DMS153 treated with DMSO at 0.1 percent for 48 hours (cell line): ENCODE measurements around the gene RNASEH2B.

Source experiments
- DNase-seq: peaks from one replicate; lab custom pipeline; 2025; ENCODE audit not compliant: unreplicated experiment; lab: John Stamatoyannopoulos, UW

RNASEH2B gene

GRCh38 chr13:50934735-50935435 lies 25.3 kb downstream of the RNASEH2B start:
- no peak for DNase-seq

GRCh38 chr13:50936679-50937078 lies 27.1 kb downstream of the RNASEH2B start:
- no peak for DNase-seq

DNA sequence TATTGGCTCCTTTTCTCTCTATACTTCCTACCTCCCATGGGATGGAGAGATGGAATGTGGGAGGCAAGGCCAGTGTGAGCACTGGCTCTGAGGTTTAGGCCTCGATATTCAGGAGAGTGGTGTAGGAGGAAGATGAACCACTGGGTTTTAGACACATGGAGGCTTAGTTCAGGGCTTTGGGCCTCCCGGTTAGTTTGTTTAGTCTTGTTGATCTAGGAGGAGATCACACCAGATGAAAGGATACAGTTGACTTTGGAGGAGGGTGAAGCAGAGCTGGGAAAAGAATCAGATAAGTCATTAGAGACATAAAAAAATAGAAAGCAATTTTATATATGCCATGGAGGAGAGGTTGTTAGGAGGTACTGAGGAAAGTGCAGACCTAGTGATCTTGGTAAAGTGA lies 30.9 kb downstream of the RNASEH2B start:
- no peak for DNase-seq

GRCh38 chr13:50941146-50941545 lies 31.6 kb downstream of the RNASEH2B start:
- DNase-seq = no peak

DNA sequence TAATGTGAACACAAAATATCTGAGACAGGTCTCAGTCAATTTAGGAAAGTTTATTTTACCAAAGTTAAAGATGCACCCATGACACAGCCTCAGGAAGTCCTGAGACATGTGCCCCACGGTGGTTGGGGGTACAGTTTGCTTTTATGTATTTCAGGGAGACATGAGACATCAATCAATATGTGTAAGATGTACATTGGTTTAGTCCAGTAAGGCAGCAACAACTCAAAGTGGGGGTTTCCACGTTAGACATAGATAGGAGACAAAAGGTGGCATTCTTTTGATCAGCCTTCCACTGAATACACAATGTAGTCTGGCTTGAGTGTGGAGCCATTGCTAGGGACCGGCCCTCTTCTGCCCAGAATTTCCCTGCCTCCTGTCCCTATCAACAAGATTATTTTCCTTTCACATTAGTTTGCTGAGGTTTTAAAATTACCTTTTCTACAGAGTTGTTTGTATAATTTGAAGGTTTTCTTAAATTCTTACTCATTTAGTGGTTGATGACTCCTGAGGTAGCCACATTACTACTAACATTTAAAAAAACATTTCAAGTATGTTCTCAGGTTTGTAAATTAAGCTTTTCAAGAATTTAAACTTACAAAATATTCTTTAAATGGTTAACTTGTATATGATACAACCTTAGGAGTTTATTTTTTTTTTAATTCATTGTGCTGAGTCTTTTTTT lies 33.2 kb downstream of the RNASEH2B start:
- no peak for DNase-seq

GRCh38 chr13:50945669-50946068 lies 36.1 kb downstream of the RNASEH2B start:
- DNase-seq = no peak

DNA sequence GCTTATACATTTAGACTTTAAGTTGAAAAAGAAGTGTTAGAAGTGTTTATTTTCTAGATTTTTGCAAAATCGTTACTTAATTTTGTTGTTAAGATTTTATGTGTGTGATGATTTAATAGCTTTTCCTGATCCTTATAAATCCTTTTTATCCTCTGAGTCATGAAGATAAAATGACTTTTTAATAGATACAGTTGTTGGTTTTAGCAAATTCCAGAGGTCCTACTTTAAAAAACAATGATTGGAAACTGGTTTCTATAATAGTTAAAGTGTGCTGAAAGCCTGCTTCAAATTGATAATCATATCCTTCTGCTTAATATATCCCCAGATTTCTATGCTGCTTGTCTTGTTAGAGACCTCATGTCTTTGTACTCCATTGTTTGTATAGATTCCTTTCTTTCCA lies 39.0 kb downstream of the RNASEH2B start:
- DNase-seq = no peak

DNA sequence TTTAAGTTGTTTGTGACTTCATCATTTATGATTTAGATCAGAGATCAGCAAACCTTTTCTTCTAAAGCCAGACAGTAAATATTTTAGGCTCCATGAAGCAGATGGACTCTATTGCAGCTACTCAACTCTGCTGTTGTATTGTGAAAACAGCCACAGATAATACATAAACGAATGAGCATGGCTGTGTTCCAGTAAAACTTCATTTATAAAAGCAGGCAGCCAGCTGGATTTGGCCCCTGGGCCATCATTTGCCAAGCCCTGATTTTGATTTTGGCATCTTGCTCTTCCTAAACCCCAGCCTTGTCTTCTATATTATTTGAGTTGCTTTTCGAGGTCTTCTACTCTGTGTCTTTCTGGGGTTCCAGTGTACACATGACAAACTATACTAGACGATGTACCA lies 41.3 kb downstream of the RNASEH2B start:
- no peak for DNase-seq

- DNase-seq = no peak
These were observed 41.8 kb downstream of the RNASEH2B start for GRCh38 chr13:50951366-50951765.

- DNase-seq = no peak
These were observed 45.6 kb downstream of the RNASEH2B start for GRCh38 chr13:50955241-50955640.

DNA sequence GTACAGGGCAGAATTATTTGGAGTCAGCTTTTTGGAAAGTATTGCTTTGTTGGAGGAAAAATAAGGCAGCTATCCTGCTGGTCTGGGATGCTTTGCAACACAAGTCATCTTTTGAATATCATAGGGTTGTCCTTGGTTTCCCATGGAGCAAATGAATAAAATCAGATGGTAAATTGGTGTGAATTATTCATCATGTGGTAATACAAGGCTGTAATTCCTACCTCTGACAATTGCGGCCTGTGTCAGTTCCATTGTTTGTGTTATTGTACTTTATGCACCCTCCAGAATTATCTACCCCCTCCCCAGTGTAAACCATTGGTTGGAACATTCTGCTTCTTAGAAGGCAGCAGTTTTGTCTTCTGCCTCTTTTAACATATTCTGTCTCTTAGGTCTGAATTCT lies 46.2 kb downstream of the RNASEH2B start:
- DNase-seq = no peak

DNA sequence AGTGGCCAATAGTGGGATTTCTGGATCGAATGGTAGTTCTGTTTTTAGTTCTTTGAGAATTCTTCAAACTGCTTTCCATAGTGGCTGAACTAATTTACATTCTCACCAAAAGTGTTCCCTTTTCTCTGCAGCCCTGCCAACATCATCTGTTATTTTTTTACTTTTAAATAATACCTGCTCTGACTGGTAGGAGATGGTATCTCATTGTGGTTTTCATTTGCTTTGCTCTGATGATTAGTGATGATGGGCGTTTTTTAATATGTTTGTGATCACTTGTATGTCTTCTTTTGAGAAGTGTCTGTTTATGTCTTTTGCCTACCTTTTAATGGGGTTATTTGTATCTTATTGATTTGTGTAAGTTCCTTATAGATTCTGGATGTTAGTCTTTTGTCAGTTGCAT lies 48.0 kb downstream of the RNASEH2B start:
- DNase-seq = no peak

GRCh38 chr13:50969691-50970090 lies 60.1 kb downstream of the RNASEH2B start:
- DNase-seq = no peak

- DNase-seq = no peak
These were observed 61.4 kb downstream of the RNASEH2B start for GRCh38 chr13:50970956-50971355.

GRCh38 chr13:50974268-50974667 lies 64.7 kb downstream of the RNASEH2B start:
- DNase-seq = no peak

- DNase-seq = no peak
These were observed 69.6 kb downstream of the RNASEH2B start for GRCh38 chr13:50979187-50979586.

GRCh38 chr13:50981686-50982085 lies 72.1 kb downstream of the RNASEH2B start:
- DNase-seq = no peak

- peak; percentile 56 for DNase-seq
These were observed 79.9 kb downstream of the RNASEH2B start for GRCh38 chr13:50989476-50989875.

DNA sequence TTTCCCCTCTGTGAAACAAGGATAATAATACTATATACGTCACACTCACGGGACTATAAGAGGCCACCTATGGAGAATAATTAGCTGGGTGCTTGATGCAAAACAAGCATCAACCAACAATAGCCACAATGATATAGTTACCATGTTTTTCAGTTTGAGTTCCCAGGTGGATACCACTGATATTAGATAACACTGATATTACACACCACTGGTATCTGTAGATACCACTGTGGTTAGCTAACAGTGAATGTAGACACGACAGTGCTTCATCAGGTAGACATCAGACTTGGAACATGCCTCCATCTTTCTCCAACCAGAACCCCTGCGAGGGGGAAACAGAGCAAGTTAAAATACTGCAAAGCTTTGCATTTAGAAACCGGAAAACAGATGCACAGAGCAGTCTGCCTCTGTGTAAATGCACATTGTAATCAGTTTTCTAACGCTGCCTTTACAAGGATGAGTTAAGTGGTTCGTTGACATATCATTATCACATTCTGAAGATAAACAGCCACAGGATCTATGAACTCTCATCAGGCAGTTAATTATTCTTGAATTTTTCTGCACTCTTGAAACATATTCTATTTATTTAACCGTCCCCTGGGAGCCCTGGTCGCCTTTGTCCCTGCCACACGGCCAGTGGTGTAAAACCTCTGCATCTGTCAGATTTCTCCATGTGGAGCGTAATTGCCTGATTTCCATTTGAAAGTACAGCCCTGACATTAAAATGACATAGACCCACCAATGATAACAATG lies 80.7 kb downstream of the RNASEH2B start:
- peak; percentile 68 for DNase-seq

GRCh38 chr13:50990818-50991506 lies 81.4 kb downstream of the RNASEH2B start:
- no peak for DNase-seq
